ENCODE measurements around the gene COL4A4. TPM values are rescaled to one million over a fixed set of nuclear protein-coding genes. Genes with fewer than 3 reads are reported as not detected.

Gene COL4A4
- total RNA-seq, 1 donor from 2014 or later, result 8.9 TPM

- intact Hi-C loops (cut with micrococcal nuclease), result no loop called here
- no peaks in the 10 kb centered on the region for H3K27me3 ChIP-seq (ENCODE audit: low read depth)
- H3K27ac ChIP-seq (replicated peaks), result no peak overlapping the region
- TF ChIP-seq, protein P1, sequence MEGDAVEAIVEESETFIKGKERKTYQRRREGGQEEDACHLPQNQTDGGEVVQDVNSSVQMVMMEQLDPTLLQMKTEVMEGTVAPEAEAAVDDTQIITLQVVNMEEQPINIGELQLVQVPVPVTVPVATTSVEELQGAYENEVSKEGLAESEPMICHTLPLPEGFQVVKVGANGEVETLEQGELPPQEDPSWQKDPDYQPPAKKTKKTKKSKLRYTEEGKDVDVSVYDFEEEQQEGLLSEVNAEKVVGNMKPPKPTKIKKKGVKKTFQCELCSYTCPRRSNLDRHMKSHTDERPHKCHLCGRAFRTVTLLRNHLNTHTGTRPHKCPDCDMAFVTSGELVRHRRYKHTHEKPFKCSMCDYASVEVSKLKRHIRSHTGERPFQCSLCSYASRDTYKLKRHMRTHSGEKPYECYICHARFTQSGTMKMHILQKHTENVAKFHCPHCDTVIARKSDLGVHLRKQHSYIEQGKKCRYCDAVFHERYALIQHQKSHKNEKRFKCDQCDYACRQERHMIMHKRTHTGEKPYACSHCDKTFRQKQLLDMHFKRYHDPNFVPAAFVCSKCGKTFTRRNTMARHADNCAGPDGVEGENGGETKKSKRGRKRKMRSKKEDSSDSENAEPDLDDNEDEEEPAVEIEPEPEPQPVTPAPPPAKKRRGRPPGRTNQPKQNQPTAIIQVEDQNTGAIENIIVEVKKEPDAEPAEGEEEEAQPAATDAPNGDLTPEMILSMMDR (IDR thresholded peaks at IDR 0.05; ENCODE audit: borderline replicate concordance), result no peak
- no peak overlapping the region for H3K4me3 ChIP-seq
- DNase-seq, result no peak
- peaks cover 2% of the 10 kb centered on the region for H3K4me1 ChIP-seq
- peaks cover 7% of the 10 kb centered on the region for H3K36me3 ChIP-seq
- no peaks in the 10 kb centered on the region for H3K9me3 ChIP-seq (replicated peaks)
These were observed 133.2 kb downstream of the COL4A4 start for GRCh38 chr2:227030789-227031188.

DNA sequence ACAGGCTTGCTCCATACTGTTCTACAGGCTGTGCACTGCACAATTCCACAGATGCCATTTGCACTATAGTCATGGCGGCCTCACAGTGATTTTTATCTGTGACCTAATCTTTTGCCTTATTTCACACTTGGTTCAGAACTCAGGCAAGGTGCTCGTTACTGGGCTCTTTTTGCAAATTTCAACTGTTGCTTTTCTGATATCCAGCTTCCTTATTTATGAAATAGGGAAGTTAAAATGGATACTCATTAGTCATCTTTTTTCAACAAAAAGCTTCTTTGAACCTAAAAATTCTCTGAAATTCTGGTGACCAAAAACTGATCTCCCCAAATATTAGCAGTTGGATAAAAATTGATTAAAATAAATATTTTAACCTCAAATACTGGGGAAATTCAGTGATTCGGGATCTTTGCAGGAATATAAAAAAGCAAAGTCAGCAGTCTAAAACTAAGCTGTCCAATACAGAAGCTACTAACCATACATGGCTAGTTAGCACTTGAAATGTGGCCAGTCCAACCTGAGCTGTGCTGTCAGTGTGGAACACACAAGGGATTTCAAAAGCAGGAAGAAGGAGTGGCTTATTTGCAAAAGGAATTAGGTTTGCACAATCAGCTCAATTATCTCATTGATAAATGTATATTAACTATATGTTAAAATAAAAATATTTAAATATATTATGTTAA lies 134.4 kb downstream of the COL4A4 start:
- TF ChIP-seq, protein P1 (IDR thresholded peaks at IDR 0.05; ENCODE audit: borderline replicate concordance), result no peak
- peaks cover 7% of the 10 kb centered on the region for H3K36me3 ChIP-seq
- no peaks in the 10 kb centered on the region for H3K9me3 ChIP-seq (replicated peaks)
- intact Hi-C loops (cut with micrococcal nuclease), result no loop called here
- no peak for DNase-seq
- H3K27ac ChIP-seq (replicated peaks), result no peak overlapping the region
- no peak overlapping the region for H3K4me3 ChIP-seq
- no peaks in the 10 kb centered on the region for H3K4me1 ChIP-seq
- no peaks in the 10 kb centered on the region for H3K27me3 ChIP-seq (ENCODE audit: low read depth)

- no peaks in the 10 kb centered on the region for H3K4me1 ChIP-seq
- no peak for DNase-seq
- no peak overlapping the region for H3K4me3 ChIP-seq
- H3K36me3 ChIP-seq, result peaks cover 5% of the 10 kb centered on the region
- intact Hi-C loops (cut with micrococcal nuclease), result no loop called here
- no peaks in the 10 kb centered on the region for H3K9me3 ChIP-seq (replicated peaks)
- no peaks in the 10 kb centered on the region for H3K27me3 ChIP-seq (ENCODE audit: low read depth)
- TF ChIP-seq, protein P1 (IDR thresholded peaks at IDR 0.05; ENCODE audit: borderline replicate concordance), result no peak
- H3K27ac ChIP-seq (replicated peaks), result no peak overlapping the region
These were observed 138.5 kb downstream of the COL4A4 start for GRCh38 chr2:227025510-227025909.

- TF ChIP-seq, protein P1 (IDR thresholded peaks at IDR 0.05; ENCODE audit: borderline replicate concordance), result no peak
- H3K9me3 ChIP-seq (replicated peaks), result no peaks in the 10 kb centered on the region
- DNase-seq, result no peak
- intact Hi-C loops (cut with micrococcal nuclease), result no loop called here
- H3K27ac ChIP-seq (replicated peaks), result no peak overlapping the region
- H3K27me3 ChIP-seq (ENCODE audit: low read depth), result no peaks in the 10 kb centered on the region
- H3K4me3 ChIP-seq, result no peak overlapping the region
- H3K4me1 ChIP-seq, result no peaks in the 10 kb centered on the region
- peaks cover 5% of the 10 kb centered on the region for H3K36me3 ChIP-seq
These were observed 141.4 kb downstream of the COL4A4 start for GRCh38 chr2:227022608-227023007.

DNA sequence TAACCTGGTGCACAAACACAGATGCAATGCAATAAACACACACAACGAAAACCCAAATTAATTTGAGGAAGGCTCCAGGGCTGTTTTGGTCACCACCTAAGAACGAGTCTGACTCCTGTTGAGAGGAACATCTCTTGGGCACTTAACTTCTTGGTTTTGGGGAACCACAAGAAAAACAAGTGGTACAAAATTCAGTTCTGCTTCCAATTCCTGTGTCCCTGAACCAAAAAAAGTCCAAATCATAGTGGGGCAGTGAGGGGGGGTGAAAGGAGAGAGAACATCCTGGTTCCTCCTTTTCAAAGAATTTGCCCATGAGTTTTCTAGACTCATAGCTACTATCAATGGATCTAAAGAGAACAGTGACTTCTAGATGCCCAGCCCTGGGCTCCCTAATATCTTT lies 143.6 kb downstream of the COL4A4 start:
- Histone ChIP-seq H3K4me1 (no peaks in the 10 kb centered on the region), H3K36me3 (peaks cover 8% of the 10 kb centered on the region), H3K27ac (replicated peaks) (no peak overlapping the region), H3K27me3 (ENCODE audit: low read depth) (no peaks in the 10 kb centered on the region), H3K4me3 (no peak overlapping the region), H3K9me3 (replicated peaks) (no peaks in the 10 kb centered on the region)
- intact Hi-C loops (cut with micrococcal nuclease), result no loop called here
- no peak for DNase-seq
- TF ChIP-seq, protein P1 (IDR thresholded peaks at IDR 0.05; ENCODE audit: borderline replicate concordance), result no peak

Data from left ventricle myocardium inferior (tissue), 1 donor.